ENCODE results near the gene SCAMP2. TPM values are rescaled to one million over a fixed set of nuclear protein-coding genes. Genes with fewer than 3 reads are reported as not detected.
A peak's percentile ranks its signal among the peaks of the same experiment; 100 is the strongest.

The SCAMP2 gene
- total and polyA plus RNA-seq, 10 of the 15 experiments (the other 5 are each of a cell fraction or from before 2014, with no cell fraction given) = 10.9 to 158 (median 99.6) TPM

DNA sequence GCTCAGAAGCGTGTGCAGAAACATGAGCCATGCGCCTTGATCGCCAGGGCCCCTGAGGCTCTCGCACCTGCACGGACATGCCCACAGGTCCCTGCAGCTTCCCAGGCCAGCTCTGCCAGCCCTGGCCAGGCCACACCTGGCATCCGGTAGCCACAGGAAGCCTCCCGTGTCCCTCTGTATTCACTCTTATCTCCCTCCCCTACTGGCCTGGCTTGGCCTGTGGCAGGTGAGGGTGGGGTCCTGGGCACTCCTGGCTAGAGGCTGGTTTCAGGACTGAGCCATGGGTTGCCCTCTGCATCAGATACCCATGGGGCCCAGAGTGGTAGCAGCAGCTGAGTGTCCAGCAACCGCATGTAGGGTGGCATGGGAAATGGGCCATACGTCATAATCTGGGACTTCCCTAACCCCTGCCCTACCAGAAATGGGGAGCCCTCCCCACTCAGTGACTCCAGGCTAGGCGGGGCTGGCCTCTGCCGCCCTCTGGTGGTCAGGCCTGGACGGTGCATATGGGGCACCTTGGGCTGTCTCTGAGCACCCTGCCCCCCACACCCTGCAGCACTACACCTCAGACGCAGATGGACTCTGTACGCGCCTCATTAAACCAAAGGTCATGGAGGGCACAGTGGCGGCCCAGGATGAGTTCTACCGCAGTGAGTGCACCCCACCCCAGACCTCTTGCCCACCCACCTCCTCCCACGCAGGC is 73.2 kb downstream of the SCAMP2 start (continued):
- TF ChIP-seq SMAD5 (IDR thresholded peaks at IDR 0.05; ENCODE audit: low read depth) (no peak), SPI1 (IDR thresholded peaks at IDR 0.05; ENCODE audit: borderline replicate concordance, insufficient read depth, low read depth, low read length) (peak; percentile 38; the same call in 1 of the 2 replicates), PAX8 (IDR thresholded peaks at IDR 0.05) (no peak), IKZF2 (IDR thresholded peaks at IDR 0.05) (peak; percentile 60 to 64; a peak in 2 of 4 replicates), IKZF1 (conservative IDR thresholded peaks at IDR 0.05) (peak; percentile 88), MTA2 (IDR thresholded peaks at IDR 0.05; ENCODE audit: low read depth) (peak; percentile 55), SIN3A (IDR thresholded peaks at IDR 0.05; ENCODE audit: low read depth, low read length) (peak; percentile 71; the same call in 1 of the 2 replicates), MXI1 (IDR thresholded peaks at IDR 0.05; ENCODE audit: low read depth, low read length) (peak; percentile 45; the same call in 1 of the 2 replicates), SMC3 (IDR thresholded peaks at IDR 0.05; ENCODE audit: borderline replicate concordance, low read length) (peak; percentile 98), TCF3 (IDR thresholded peaks at IDR 0.05; ENCODE audit: borderline replicate concordance, insufficient read depth, low read depth, low read length) (0 out of 2 replicates have a peak, but pooled peaks have one; percentile 56), EP300 (IDR thresholded peaks at IDR 0.05; ENCODE audit: borderline replicate concordance in 1 of 2, control insufficient read depth in 1 of 2, low read depth in 2 of 2, low read length in 2 of 2) (0 out of 4 replicates have a peak, but pooled peaks of 1 of the 2 experiments have one; percentile 60), ZBED1 (IDR thresholded peaks at IDR 0.05; ENCODE audit: borderline replicate concordance) (peak; percentile 49; the same call in 1 of the 2 replicates), RUNX3 (IDR thresholded peaks at IDR 0.05; ENCODE audit: low read length) (peak; percentile 84), POLR2AphosphoS2 (IDR thresholded peaks at IDR 0.05; ENCODE audit: low read depth, low read length) (peak; percentile 27; the same call in 1 of the 2 replicates), EED (IDR thresholded peaks at IDR 0.05; ENCODE audit: low read depth) (0 out of 2 replicates have a peak, but pooled peaks have one; percentile 32), ZNF24 (IDR thresholded peaks at IDR 0.05) (peak; percentile 77), RAD21 (IDR thresholded peaks at IDR 0.05; ENCODE audit: insufficient read depth, low read depth, low read length) (peak; percentile 93), ZNF217 (IDR thresholded peaks at IDR 0.05) (no peak), FOXM1 (IDR thresholded peaks at IDR 0.05; ENCODE audit: low read depth, low read length) (peak; percentile 68; the same call in 1 of the 2 replicates), BHLHE40 (IDR thresholded peaks at IDR 0.05; ENCODE audit: borderline replicate concordance in 1 of 2, low read depth in 2 of 2, low read length in 1 of 2) (peak; percentile 32 to 66; a peak in 2 of 4 replicates), POLR2A (IDR thresholded peaks at IDR 0.05; ENCODE audit: low read depth, low read length) (peak; percentile 69), SRF (IDR thresholded peaks at IDR 0.05; ENCODE audit: low read depth in 2 of 2, low read length in 2 of 2) (0 out of 4 replicates have a peak, but pooled peaks of 1 of the 2 experiments have one; percentile 35)
- TF ChIP-seq, protein P1, sequence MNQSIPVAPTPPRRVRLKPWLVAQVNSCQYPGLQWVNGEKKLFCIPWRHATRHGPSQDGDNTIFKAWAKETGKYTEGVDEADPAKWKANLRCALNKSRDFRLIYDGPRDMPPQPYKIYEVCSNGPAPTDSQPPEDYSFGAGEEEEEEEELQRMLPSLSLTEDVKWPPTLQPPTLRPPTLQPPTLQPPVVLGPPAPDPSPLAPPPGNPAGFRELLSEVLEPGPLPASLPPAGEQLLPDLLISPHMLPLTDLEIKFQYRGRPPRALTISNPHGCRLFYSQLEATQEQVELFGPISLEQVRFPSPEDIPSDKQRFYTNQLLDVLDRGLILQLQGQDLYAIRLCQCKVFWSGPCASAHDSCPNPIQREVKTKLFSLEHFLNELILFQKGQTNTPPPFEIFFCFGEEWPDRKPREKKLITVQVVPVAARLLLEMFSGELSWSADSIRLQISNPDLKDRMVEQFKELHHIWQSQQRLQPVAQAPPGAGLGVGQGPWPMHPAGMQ (IDR thresholded peaks at IDR 0.05; ENCODE audit: borderline replicate concordance) = no peak
- TF ChIP-seq, protein P2, sequence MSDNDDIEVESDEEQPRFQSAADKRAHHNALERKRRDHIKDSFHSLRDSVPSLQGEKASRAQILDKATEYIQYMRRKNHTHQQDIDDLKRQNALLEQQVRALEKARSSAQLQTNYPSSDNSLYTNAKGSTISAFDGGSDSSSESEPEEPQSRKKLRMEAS (IDR thresholded peaks at IDR 0.05; ENCODE audit: low read depth, low read length) = 0 out of 2 replicates have a peak, but pooled peaks have one; percentile 23
- TF ChIP-seq, protein P3, sequence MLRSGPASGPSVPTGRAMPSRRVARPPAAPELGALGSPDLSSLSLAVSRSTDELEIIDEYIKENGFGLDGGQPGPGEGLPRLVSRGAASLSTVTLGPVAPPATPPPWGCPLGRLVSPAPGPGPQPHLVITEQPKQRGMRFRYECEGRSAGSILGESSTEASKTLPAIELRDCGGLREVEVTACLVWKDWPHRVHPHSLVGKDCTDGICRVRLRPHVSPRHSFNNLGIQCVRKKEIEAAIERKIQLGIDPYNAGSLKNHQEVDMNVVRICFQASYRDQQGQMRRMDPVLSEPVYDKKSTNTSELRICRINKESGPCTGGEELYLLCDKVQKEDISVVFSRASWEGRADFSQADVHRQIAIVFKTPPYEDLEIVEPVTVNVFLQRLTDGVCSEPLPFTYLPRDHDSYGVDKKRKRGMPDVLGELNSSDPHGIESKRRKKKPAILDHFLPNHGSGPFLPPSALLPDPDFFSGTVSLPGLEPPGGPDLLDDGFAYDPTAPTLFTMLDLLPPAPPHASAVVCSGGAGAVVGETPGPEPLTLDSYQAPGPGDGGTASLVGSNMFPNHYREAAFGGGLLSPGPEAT (IDR thresholded peaks at IDR 0.05; ENCODE audit: low read depth) = peak; percentile 87
